Glomerular endothelial cell (primary cell): Measurements from ENCODE around the gene TIGIT. TPM values are rescaled to one million over a fixed set of nuclear protein-coding genes. Genes with fewer than 3 reads are reported as not detected.

Experiments used
- DNase-seq: peaks from one replicate; pipeline ENCODE4 v3.0.0-alpha.2; 2011; ENCODE audit warnings: low read depth, low spot score; ENCODE audit errors: extremely low read depth
- total RNA-seq: library from RNA; depleted of rRNA; stranded (reverse); fragments of >200 nt; gene quantifications from 2 replicates; pipeline ENCODE4 v1.2.3, GENCODE V29; 2015

Gene TIGIT
- total RNA-seq, 1 donor from 2014 or later = not detected

- DNase-seq = no peak
Observed at GRCh38 chr3:114308830-114309229, 15.0 kb downstream of the TIGIT start.

- DNase-seq = no peak
Observed at GRCh38 chr3:114310695-114311094, 16.9 kb downstream of the TIGIT start.

- DNase-seq = no peak
Observed at GRCh38 chr3:114313426-114313825, 19.6 kb downstream of the TIGIT start.

GRCh38 chr3:114314282-114314681 is 20.5 kb downstream of the TIGIT start:
- no peak for DNase-seq

- DNase-seq = no peak
Observed at GRCh38 chr3:114318295-114318694, 24.5 kb downstream of the TIGIT start.

GRCh38 chr3:114319453-114319852 is 25.6 kb downstream of the TIGIT start:
- DNase-seq = no peak

GRCh38 chr3:114320246-114320645 is 26.4 kb downstream of the TIGIT start:
- DNase-seq = no peak

GRCh38 chr3:114323546-114324254 is 29.9 kb downstream of the TIGIT start:
- DNase-seq = no peak

GRCh38 chr3:114327665-114328064 is 33.8 kb downstream of the TIGIT start:
- no peak for DNase-seq

GRCh38 chr3:114328345-114328744 is 34.5 kb downstream of the TIGIT start:
- DNase-seq = no peak

- no peak for DNase-seq
Observed at GRCh38 chr3:114329823-114330222, 36.0 kb downstream of the TIGIT start.

GRCh38 chr3:114331007-114331406 is 37.2 kb downstream of the TIGIT start:
- no peak for DNase-seq

- DNase-seq = no peak
Observed at GRCh38 chr3:114331710-114332109, 37.9 kb downstream of the TIGIT start.

GRCh38 chr3:114332342-114333179 is 38.7 kb downstream of the TIGIT start:
- no peak for DNase-seq

- DNase-seq = no peak
Observed at GRCh38 chr3:114333180-114333922, 39.5 kb downstream of the TIGIT start.

GRCh38 chr3:114333923-114334240 is 40.1 kb downstream of the TIGIT start:
- no peak for DNase-seq

GRCh38 chr3:114336122-114336697 is 42.4 kb downstream of the TIGIT start:
- DNase-seq = no peak

GRCh38 chr3:114336857-114337256 is 43.0 kb downstream of the TIGIT start:
- DNase-seq = no peak

GRCh38 chr3:114338651-114339357 is 45.0 kb downstream of the TIGIT start:
- DNase-seq = no peak

- no peak for DNase-seq
Observed at GRCh38 chr3:114344492-114344891, 50.7 kb downstream of the TIGIT start.

- no peak for DNase-seq
Observed at GRCh38 chr3:114350271-114350670, 56.4 kb downstream of the TIGIT start.
